BE2C (cell line): Measurements from ENCODE around the gene TTLL13.

Source experiments
- DNase-seq: peaks from one replicate; pipeline ENCODE4 v3.0.0-alpha.2; 2020
- H3K27me3 ChIP-seq: fragments of 250-450 bp; sonication (Bioruptor Pico); 2 replicates; pipeline ENCODE4 v1.5.1; 2020; ENCODE audit warnings: mild to moderate bottlenecking
- H3K36me3 ChIP-seq: fragments of 250-450 bp; sonication (Bioruptor Pico); 2 replicates; pipeline ENCODE4 v1.5.1; 2020; ENCODE audit warnings: mild to moderate bottlenecking
- H3K4me1 ChIP-seq: fragments of 250-450 bp; sonication (Bioruptor Pico); 2 replicates; pipeline ENCODE4 v1.5.1; 2020
- H3K4me3 ChIP-seq: 2 replicates; pipeline ENCODE4 v1.5.1; 2011; ENCODE audit warnings: low read depth, low read length
- H3K9me3 ChIP-seq: fragments of 250-450 bp; sonication (Bioruptor Pico); 2 replicates; pipeline ENCODE4 v1.5.1; 2020
- TF ChIP-seq, protein P1 (sequence below): IDR thresholded peaks from 2 replicates; pipeline ENCODE4 v1.5.1; 2012; ENCODE audit warnings: mild to moderate bottlenecking, low read depth, low read length

TTLL13 gene

GRCh38 chr15:90221246-90221900, 28.0 kb upstream of the TTLL13 start:
- Histone ChIP-seq H3K9me3 (no peaks in the 10 kb centered on the region), H3K27me3 (no peaks in the 10 kb centered on the region), H3K4me3 (no peak overlapping the region), H3K36me3 (peaks cover 9% of the 10 kb centered on the region), H3K4me1 (peaks cover 11% of the 10 kb centered on the region)
- TF ChIP-seq, protein P1, sequence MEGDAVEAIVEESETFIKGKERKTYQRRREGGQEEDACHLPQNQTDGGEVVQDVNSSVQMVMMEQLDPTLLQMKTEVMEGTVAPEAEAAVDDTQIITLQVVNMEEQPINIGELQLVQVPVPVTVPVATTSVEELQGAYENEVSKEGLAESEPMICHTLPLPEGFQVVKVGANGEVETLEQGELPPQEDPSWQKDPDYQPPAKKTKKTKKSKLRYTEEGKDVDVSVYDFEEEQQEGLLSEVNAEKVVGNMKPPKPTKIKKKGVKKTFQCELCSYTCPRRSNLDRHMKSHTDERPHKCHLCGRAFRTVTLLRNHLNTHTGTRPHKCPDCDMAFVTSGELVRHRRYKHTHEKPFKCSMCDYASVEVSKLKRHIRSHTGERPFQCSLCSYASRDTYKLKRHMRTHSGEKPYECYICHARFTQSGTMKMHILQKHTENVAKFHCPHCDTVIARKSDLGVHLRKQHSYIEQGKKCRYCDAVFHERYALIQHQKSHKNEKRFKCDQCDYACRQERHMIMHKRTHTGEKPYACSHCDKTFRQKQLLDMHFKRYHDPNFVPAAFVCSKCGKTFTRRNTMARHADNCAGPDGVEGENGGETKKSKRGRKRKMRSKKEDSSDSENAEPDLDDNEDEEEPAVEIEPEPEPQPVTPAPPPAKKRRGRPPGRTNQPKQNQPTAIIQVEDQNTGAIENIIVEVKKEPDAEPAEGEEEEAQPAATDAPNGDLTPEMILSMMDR: peak; percentile 96
- peak; percentile 89 for DNase-seq

GRCh38 chr15:90222547-90222946, 26.8 kb upstream of the TTLL13 start:
- Histone ChIP-seq H3K27me3 (no peaks in the 10 kb centered on the region), H3K9me3 (no peaks in the 10 kb centered on the region), H3K4me3 (no peak overlapping the region), H3K4me1 (peaks cover 11% of the 10 kb centered on the region), H3K36me3 (peaks cover 14% of the 10 kb centered on the region)
- no peak for DNase-seq
- TF ChIP-seq, protein P1: no peak

DNA sequence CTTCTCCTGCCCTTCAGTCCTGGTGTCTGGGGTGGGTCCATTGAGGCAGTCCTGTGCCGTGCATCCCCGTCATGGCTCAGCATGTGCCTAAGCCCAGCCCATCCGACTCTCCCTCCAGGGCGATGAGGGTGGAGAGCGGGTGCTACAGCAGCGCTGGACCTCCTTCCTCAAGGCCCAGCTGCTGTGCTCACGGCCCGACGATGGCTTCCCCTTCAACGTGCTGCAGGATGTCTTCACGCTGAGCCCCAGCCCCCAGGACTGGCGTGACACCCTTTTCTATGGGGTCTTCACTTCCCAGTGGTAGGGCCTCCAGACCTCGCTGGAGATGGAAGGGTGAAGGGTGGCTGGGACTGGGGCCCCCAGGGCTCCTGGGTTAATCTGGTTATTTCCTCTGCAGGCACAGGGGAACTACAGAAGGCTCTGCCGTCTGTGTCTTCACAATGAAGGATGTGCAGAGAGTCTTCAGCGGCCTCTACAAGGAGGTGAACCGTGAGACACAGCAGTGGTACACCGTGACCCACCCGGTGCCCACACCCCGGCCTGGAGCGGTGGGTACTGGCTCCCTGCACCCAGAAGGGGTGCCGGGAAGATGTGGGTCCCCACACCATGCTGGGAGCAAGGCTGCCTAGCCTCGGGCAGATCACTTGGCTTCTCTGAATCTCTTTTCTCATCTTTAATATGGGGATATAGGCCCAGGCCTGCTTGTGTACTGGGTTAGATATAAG, 25.8 kb upstream of the TTLL13 start:
- no peaks in the 10 kb centered on the region for H3K9me3 ChIP-seq
- TF ChIP-seq, protein P1: no peak
- DNase-seq: no peak
- H3K27me3 ChIP-seq: no peaks in the 10 kb centered on the region
- peaks cover 24% of the 10 kb centered on the region for H3K36me3 ChIP-seq
- H3K4me1 ChIP-seq: peaks cover 11% of the 10 kb centered on the region
- no peak overlapping the region for H3K4me3 ChIP-seq

DNA sequence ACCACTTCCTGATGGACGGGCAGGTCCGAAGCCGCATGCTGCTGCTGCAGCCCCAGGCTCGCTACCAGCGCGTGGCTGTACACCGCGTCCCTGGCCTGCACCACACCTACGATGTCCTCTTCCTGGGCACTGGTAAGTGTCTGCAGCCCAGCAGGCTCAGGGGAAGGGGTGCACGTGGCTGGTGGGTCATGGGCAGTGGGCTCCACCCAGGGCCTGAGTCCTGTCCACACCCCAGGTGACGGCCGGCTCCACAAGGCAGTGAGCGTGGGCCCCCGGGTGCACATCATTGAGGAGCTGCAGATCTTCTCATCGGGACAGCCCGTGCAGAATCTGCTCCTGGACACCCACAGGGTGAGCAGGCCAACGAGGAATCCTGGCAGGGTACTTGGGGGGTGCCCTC, 24.3 kb upstream of the TTLL13 start:
- DNase-seq: no peak
- H3K4me1 ChIP-seq: peaks cover 4% of the 10 kb centered on the region
- no peaks in the 10 kb centered on the region for H3K9me3 ChIP-seq
- TF ChIP-seq, protein P1: no peak
- H3K4me3 ChIP-seq: no peak overlapping the region
- H3K27me3 ChIP-seq: no peaks in the 10 kb centered on the region
- peaks cover 29% of the 10 kb centered on the region for H3K36me3 ChIP-seq

DNA sequence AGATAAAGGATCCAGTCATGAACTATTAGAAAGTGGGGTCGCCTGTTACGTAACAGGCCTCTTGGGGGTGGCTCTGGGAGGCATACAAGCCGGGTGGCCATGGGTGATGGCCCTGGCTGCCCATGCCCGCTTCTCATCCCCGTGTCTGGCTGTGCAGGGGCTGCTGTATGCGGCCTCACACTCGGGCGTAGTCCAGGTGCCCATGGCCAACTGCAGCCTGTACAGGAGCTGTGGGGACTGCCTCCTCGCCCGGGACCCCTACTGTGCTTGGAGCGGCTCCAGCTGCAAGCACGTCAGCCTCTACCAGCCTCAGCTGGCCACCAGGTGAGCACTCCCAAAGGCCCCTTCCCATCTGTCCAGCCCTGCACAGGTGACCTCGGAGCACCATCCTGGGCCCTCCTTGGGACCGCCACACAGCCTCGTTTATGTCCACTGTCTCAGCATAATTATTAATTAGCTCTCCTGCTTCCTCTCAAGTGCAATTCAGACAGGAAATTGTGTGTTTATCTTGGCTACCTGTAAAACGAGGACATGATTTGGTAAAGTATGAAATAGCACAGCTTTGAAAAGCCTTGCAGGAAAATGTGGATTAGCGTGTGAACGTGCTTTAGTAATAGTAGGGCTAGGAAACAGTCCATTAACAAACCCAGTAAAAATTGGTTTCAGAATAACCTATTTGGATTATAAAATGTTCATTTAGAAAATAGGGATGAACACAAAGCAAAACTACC, 23.7 kb upstream of the TTLL13 start:
- H3K9me3 ChIP-seq: no peaks in the 10 kb centered on the region
- no peak for DNase-seq
- peaks cover 31% of the 10 kb centered on the region for H3K36me3 ChIP-seq
- peaks cover 4% of the 10 kb centered on the region for H3K4me1 ChIP-seq
- H3K4me3 ChIP-seq: no peak overlapping the region
- TF ChIP-seq, protein P1: no peak
- H3K27me3 ChIP-seq: no peaks in the 10 kb centered on the region
